Measurements from ENCODE around the gene HOXB6.

HOXB6 gene

DNA sequence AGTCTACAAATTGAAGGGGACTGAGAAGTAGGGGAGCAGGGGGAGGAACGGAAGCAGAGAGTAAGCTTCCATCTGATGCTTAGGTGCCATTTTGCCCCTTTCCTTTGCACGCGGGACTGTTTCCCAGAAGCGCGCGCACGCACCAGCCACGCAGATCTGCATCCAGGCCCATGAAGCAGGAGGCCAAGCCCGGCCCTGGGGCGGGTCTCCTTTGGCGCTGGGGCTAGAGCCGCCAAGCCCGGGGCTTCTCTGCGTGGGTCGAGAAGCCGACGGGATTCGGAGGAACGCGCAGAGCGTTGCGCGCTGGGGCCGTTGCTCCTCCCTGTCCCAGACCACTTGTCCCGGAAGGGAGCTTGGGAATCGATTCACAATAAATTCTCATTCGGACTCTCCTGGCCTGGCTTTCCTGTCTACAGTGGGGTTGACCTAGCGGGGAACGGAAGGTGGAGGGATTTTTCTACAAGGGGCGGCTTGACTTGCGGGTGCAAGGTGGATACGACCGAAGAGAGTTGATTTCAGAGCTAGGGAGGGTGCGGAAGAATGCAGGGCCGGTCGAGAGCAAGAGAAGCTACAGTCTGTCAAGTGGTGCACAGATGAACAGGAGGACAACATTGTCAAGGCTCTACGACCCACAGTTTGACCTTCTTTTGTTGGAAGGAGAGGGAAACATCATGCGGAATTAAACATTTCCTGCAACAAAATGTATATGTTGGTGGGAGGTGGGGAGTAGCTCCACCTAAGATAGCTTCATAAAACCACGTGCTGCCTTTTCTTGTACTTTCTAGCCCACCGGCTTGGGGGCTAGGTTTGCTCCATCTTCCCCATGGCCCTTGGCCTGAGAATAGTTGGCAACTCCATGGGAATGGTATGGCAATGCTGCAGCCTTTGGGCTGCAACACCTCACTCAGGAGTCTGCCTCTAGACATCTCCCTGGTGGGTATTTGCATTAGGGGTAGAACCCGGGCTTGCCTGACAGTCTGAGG lies 16.9 kb upstream of the HOXB6 start:
- no peak for DNase-seq

- DNase-seq, result no peak
These were observed 15.8 kb upstream of the HOXB6 start for GRCh38 chr17:48620461-48621139.

GRCh38 chr17:48619826-48620449 lies 15.2 kb upstream of the HOXB6 start:
- no peak for DNase-seq

- DNase-seq, result peak; percentile 86
These were observed 13.6 kb upstream of the HOXB6 start for GRCh38 chr17:48618256-48618896.

DNA sequence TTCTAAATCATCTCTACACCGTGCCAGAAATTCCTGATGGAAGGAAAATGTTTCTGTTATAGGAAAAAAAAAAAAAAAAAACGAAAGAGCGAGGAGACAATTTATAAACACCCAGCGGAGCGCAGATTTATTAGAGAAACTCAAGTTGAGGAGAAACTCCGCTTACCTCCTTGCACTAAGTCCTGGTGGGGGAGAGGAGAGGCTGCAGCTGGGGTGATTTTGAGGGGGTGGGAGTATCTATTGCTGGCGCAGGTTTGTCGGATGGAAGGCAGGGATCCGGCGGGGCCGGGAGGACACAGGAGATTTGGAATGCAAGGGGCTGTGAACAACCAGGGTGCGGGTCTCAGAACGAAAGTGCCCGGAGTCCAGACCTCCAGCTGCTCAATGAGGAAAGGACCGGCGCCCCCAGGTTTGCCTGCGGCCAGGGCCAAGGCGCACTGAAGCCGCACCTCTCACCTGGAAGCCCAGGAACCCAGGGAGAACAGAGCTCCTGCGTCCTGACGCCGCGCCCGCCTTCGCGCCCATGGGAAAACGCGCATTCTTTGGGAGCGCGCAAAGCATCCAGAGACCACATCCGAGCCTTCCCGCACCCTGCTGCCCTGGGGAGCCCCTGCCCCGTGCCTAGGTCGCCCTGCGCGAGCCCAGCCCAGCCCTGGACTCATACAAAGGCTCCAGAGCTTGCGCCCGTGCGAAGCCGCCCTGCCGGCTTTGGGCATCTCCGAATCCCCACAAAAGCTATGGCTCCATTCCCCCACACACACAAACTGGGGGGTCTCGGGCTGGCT lies 12.9 kb upstream of the HOXB6 start:
- DNase-seq, result no peak

- DNase-seq, result no peak
These were observed 12.1 kb upstream of the HOXB6 start for GRCh38 chr17:48616717-48617470.

GRCh38 chr17:48615963-48616716 lies 11.4 kb upstream of the HOXB6 start:
- DNase-seq, result no peak

- DNase-seq, result no peak
These were observed 10.5 kb upstream of the HOXB6 start, which contains the start of gene HOXB8 for GRCh38 chr17:48615047-48615962. Gene HOXB8, minus strand, starts transcription at chr17:48615292. Its CDS starts 588 bp downstream, at chr17:48614704.

DNA sequence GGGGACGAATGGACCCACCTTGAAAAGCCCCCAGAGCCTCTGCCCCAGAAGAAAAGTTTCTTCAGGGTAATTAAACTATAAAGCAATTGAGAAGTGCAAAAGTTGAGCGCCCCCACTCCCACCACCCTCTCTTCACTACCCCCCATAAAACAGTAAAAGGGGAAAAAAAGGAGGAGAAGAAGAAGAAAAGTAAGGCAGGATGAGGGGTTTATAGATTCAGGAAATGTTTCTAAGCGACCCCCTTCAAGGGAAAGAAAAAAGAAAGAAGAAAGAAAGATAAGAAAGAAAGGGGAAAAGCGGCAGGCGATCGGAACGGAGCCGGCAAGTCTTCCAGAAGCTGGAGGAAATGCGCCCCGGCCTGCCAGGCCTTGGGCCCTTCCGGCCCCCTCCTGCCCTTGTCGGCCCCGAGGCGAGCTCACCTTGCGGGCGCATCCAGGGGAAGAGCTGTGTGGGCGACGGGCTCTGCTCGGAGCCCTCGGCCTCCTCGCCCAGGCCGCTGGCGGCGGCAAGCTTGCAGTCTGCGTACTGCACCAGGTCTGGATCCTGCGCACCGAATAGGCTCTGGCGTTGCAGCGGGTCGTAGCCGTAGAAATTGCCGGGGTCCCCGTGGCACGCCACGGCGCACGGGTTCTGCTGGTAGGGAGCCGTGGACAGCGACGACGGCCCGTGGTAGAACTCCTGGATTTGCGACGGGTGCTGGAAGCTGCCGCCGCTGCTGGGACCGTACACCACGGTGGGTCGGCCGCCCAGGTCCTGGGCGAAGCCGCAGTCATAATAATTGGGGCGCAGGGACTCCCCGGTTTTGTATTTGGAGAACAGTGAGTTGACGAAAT lies 9.3 kb upstream of the HOXB6 start:
- no peak for DNase-seq

GRCh38 chr17:48612854-48613691 lies 8.3 kb upstream of the HOXB6 start:
- peak; percentile 55 for DNase-seq

GRCh38 chr17:48612456-48612853 lies 7.7 kb upstream of the HOXB6 start:
- no peak for DNase-seq

GRCh38 chr17:48611681-48612455 lies 7.1 kb upstream of the HOXB6 start:
- DNase-seq, result no peak

DNA sequence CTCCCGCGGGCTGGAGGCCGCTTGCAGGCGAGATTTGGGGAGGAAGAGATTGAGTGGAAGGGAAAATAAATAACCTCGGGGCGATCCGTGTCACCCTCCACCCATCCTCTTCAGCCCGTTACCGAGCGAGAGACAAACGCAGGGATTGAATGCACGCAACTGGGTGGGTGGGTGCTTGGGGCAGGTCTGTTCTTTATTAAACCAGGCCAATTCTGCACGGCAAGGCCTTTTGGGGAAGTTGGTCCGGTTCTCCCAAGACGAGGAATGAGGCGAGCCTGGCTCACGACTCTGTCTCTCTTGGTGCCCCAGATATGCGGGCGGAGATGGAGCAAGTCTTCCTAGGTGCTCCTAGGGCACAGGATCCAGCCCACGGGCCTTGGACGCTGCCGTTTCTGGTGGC lies 6.4 kb upstream of the HOXB6 start:
- no peak for DNase-seq

DNA sequence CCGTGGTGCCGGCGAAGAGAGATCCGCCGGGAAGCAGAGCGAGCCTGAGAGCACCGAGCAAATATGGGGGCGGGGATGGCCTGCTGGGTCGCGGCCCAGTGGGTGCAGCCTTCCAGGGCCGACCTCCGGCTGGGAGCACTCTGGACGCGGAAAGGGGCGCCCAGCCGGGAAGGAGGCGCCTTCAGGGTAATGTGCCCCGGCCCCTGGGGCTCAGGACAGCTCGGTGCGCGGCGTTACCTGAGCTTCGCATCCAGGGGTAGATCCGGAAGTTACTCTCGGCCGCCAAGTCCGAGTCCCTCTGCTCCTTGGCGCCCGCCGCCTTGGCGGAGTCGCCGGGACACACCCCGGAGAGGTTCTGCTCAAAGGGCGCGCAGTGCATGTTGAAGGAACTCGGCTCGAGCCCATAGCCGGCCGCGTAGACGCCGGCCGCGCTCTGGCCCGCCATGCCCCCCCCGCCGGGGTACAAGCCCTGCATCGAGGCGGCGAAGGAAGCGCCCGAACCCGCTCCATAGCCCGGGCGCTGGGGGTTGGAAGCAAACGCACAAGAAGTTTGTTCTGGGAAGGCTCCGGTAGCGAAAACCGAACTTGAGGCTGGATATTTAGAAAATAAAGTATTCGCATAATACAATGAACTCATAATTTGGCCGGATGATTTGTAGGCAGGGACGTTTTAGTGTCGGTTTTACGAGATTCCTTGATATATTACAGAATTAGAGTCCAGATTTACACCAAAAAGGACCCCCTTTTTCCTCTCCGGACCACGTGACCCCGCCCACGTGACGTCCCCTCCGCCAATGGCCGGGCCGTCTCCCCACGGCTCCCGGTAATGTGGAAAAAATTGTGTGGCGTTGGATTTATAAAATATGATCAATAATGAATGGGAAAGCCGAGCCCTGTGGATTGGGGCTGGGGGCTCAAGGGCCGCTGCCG lies 5.8 kb upstream of the HOXB6 start, which contains the start of gene HOXB7:
TSS of gene HOXB7 (minus strand) at position 736 of the 930 bp plus-strand sequence. CDS start at position 637, 99 bp downstream.
- peak; percentile 68 for DNase-seq

- DNase-seq, result no peak
These were observed 5.0 kb upstream of the HOXB6 start for GRCh38 chr17:48609759-48610281.
